ENCODE measurements around the gene SLC2A6.

The SLC2A6 gene

DNA sequence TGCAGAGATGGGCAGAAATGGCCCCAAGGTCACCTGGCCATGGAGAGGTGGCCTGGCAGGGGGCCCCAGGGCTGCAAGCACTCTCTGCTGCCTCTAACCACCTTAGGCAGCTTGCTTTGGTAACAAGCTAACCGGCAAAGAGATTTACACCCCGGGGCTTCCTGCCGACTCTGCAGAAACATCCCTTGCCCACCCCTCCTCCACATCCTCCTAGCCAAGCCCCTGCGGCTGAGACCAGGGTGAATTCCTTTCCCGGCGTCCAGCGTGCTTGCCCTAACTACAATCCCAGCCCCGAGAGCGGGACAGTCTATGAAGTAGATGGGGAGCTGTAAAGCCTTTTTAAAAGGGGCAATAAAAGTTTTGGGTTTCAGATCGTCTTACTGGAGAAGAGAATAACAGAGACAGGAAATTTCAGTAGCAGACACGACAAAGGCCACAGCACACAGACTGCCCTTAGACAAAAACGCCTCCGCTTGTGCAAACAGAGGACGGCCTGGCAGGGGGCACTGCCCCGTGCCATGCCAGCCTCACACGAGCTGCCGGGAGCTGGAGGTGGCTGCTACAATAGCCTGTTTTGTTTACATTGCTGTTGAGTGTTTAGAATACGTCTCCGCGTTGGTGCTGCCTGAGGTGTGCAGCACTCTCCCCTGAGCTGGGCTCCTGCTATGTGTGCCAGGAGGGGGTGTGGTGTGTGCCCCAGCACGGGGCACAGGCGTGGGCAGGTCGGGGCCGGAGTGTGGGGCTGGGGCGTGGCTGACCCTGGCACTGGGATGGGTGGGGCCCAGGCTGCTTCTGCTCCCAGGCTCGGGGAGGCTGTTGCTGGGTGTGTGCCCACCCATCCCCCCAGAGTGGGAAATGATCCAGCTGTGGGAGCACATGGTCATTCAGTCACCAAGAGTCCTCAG, 30.5 kb upstream of the SLC2A6 start:
- no peak overlapping the region for H3K4me3 ChIP-seq (ENCODE audit: low read length)
- no peak for DNase-seq (ENCODE audit: low read depth)
- TF ChIP-seq, protein P1, sequence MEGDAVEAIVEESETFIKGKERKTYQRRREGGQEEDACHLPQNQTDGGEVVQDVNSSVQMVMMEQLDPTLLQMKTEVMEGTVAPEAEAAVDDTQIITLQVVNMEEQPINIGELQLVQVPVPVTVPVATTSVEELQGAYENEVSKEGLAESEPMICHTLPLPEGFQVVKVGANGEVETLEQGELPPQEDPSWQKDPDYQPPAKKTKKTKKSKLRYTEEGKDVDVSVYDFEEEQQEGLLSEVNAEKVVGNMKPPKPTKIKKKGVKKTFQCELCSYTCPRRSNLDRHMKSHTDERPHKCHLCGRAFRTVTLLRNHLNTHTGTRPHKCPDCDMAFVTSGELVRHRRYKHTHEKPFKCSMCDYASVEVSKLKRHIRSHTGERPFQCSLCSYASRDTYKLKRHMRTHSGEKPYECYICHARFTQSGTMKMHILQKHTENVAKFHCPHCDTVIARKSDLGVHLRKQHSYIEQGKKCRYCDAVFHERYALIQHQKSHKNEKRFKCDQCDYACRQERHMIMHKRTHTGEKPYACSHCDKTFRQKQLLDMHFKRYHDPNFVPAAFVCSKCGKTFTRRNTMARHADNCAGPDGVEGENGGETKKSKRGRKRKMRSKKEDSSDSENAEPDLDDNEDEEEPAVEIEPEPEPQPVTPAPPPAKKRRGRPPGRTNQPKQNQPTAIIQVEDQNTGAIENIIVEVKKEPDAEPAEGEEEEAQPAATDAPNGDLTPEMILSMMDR (conservative IDR thresholded peaks at IDR 0.05; ENCODE audit: low read depth, low read length): no peak

DNA sequence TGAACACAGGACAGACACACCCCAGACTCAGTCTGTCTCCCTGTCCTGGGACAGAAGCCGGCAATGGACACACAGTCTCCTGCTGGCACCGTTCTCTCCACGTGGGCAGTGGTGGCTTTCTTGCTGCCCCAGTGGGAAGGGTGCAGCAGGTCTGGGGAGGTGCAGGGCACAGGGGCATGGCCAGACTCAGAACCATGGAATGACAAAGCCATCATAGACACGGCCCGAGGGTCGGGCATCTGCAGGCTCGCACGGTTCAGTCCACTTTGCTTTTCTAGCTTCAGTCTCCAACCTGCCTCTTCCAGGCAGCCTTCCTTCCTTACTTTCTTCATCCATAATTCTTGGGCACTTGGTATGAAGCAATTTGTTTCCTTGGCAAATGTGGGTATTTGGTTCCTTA, 29.1 kb upstream of the SLC2A6 start:
- DNase-seq (ENCODE audit: low read depth): no peak
- TF ChIP-seq, protein P1 (conservative IDR thresholded peaks at IDR 0.05; ENCODE audit: low read depth, low read length): no peak
- no peak overlapping the region for H3K4me3 ChIP-seq (ENCODE audit: low read length)

DNA sequence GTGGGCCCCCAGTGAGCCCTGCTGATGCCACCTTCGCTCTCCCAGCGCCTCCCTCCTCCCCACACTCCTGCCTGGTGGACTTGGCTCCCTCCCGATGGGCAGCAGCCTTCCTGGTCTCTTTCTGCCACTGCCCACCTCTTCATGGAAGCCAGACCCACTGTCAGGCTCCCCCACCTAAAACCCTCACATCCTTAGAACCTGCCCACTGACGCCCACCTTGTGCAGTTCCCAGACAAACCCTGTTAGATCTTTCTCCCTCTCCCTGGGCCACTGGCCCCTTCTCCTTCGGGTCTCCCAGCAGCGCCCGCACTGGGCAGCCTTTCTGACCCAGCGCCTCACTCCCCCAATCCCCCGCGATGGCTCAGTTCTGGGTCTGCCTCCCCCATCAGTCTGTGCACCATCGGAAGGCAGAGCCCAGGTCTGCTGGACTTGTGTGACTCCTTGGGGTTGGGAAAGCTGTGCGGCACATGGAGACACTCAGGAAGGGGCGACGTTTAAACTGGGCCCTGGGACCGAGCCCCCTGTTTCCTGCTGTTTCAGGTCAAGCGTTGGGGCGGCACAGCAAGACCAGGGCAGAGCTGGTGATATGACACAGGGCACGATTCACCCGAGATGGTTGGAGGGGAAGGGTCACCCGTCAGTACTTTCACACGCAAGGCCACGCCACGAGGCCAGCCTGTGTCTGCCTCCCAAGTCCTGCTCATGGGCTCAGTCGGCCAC, 28.5 kb upstream of the SLC2A6 start:
- TF ChIP-seq, protein P1 (conservative IDR thresholded peaks at IDR 0.05; ENCODE audit: low read depth, low read length): no peak
- no peak for DNase-seq (ENCODE audit: low read depth)
- no peak overlapping the region for H3K4me3 ChIP-seq (ENCODE audit: low read length)

DNA sequence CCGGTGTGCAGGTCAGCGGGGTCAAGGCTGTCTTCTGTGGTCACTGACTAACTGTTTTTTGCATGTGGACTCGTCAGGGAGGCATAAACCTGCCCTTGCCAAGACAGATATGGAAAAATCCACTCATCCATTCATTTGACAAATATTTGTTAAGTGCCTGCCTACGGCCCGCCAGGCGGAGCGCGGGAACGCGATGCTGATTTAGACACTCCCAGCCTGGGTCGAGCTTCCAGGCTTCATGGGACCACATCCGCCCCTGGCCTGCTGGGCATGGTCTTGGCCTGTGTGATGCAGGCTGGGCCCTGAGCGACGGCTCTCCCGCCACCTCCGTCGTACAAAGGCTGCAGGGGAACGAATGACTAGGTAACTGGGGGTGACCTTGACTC, 27.7 kb upstream of the SLC2A6 start:
- H3K4me3 ChIP-seq (ENCODE audit: low read length): no peak overlapping the region
- TF ChIP-seq, protein P1 (conservative IDR thresholded peaks at IDR 0.05; ENCODE audit: low read depth, low read length): no peak

DNA sequence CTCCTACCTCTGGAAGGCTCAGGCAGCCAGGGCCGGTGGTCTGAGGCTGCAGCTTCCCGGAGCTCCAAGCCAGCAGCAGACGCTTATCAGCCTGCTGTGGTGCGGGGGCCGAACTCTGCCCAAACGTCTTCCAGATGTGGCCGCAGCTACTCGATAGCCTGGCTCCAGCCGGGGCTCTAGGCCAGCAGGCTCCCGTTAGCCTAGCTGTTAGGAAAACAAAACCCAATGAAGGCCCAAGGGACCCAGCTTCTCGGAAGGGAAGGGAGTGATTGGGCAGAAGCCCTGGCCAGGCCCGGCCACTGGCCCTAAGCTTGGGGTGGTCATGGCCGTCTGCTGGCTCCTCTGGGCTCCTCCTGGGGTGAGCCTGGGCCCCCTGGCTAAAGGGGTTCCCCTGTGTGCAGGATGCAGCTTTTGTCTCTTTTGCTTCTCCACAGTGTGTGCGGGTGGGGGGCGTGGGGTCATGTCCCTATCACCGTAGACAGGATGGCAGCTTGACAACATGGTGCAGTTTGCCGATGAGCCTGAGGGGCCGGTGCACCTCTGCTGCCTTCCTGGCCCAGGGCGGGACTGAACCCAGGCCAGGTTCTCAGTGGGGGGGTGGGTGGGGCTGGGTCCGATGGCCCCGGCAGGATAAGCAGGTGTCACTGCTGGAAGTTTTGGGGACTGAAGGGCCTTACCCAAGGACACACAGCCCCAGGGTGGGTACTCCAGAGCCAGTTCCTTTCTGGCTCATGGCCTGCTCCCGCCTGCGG, 27.2 kb upstream of the SLC2A6 start:
- TF ChIP-seq, protein P1 (conservative IDR thresholded peaks at IDR 0.05; ENCODE audit: low read depth, low read length): no peak
- DNase-seq (ENCODE audit: low read depth): no peak
- no peak overlapping the region for H3K4me3 ChIP-seq (ENCODE audit: low read length)

More for the DNA sequence above, 27.7 kb upstream of the SLC2A6 start:
- DNase-seq (ENCODE audit: low read depth): no peak

DNA sequence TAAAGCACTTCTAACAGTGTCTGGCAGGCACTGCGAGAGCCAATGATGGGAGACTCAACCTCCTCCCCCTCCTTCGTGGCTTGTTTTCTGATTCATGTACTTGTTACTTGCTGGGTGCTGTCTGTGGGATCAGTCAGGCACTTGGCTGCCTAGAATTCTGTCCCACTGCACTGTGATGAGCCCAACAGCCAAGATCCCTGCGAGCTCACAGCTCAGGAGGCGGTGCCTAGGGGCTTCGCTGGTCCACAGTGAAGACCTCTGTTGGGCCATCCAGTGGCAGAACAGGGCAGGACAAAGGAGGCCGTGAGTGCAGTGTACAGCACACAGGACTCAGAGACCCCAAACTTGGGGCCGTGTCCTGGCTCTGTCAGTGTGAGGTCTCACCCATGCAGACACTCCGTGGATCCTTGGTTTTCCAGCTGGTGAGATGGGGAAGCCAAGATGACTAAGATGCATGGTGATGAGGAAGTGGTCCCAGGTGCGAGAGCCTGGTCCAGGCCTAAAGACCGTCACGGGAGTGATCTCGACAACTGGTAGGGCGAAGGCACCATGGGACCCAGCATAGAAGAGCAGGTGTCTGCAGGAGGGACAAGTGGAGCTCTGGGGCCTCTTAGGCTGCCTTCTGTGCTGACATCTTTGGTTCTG, 26.4 kb upstream of the SLC2A6 start:
- H3K4me3 ChIP-seq (ENCODE audit: low read length): no peak overlapping the region
- TF ChIP-seq, protein P1 (conservative IDR thresholded peaks at IDR 0.05; ENCODE audit: low read depth, low read length): no peak
- no peak for DNase-seq (ENCODE audit: low read depth)

All from retinal pigment epithelial cell (primary cell).